GM12874 (cell line): ENCODE data around the gene OR2H1.

Experiments used
- CTCF ChIP-seq: IDR thresholded peaks from 2 replicates; pipeline ENCODE4 v1.5.1; 2011; ENCODE audit warnings: low read depth, mild to moderate bottlenecking, control low read depth, low read length, moderate library complexity; ENCODE audit not compliant: insufficient read depth

OR2H1 gene

GRCh38 chr6:29486577-29486976 lies 29.6 kb downstream of the OR2H1 start:
- TF ChIP-seq CTCF, result no peak

- no peak for TF ChIP-seq CTCF
These were observed 30.2 kb downstream of the OR2H1 start for GRCh38 chr6:29487131-29487530.

GRCh38 chr6:29487660-29488059 lies 30.7 kb downstream of the OR2H1 start, which contains the start of gene MAS1L:
TSS of gene MAS1L (minus strand) at chr6:29487956. CDS start at chr6:29487902, 54 bp downstream.
- TF ChIP-seq CTCF, result no peak

GRCh38 chr6:29488874-29489273 lies 31.9 kb downstream of the OR2H1 start:
- TF ChIP-seq CTCF, result no peak

- TF ChIP-seq CTCF, result no peak
These were observed 32.3 kb downstream of the OR2H1 start for GRCh38 chr6:29489286-29489685.

GRCh38 chr6:29490055-29490454 lies 33.1 kb downstream of the OR2H1 start:
- no peak for TF ChIP-seq CTCF

- no peak for TF ChIP-seq CTCF
These were observed 33.6 kb downstream of the OR2H1 start for GRCh38 chr6:29490552-29490951.

- no peak for TF ChIP-seq CTCF
These were observed 34.6 kb downstream of the OR2H1 start for GRCh38 chr6:29491574-29491973.
